GM12801 (cell line): ENCODE results near the gene LAD1.

Source experiments
- CTCF ChIP-seq: IDR thresholded peaks from one replicate; pipeline ENCODE4 v1.5.1; 2011; ENCODE audit warnings: control low read depth; ENCODE audit not compliant: insufficient read length; ENCODE audit errors: extremely low read depth

LAD1 gene

GRCh38 chr1:201353186-201353940 is 45.8 kb downstream of the LAD1 start:
- no peak for TF ChIP-seq CTCF

- no peak for TF ChIP-seq CTCF
Observed at GRCh38 chr1:201351617-201352016, 47.5 kb downstream of the LAD1 start.

DNA sequence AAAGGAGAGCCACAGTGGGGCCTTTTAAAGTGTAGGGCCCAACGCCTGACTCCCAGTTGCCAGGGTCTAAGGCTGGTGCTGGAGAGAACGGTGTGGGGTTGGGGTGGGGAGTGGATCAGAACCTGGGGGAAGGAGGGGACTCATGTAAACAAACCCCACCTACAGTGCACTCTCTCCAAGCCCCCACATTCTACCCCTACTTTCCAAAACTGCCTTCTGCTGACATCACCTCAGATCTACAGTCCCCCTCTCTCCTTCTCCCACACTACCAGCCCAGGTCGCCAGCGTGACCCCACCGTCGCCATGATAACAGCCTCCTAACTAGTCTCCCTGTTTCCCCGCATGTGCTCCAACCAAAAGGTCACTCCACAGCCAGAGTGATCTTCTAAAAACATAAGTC is 48.2 kb downstream of the LAD1 start:
- TF ChIP-seq CTCF, result no peak

DNA sequence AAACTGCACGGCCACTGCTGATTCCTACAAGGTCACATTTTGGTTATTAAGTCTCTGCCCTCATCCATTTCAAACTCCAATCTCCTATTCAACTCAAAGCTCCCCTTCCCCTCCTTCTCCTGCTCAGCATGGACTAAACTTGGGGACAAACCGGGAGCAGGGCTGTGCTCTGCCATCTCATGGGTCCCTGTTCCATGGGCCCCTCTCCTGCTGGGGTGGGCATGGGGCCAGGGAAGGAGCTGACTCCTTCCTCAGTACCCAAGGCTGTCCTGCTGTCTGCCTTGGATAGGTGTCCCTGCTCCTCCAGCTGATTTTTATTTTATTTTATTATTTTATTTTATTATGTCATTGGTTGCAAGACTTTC is 48.8 kb downstream of the LAD1 start:
- TF ChIP-seq CTCF, result no peak

DNA sequence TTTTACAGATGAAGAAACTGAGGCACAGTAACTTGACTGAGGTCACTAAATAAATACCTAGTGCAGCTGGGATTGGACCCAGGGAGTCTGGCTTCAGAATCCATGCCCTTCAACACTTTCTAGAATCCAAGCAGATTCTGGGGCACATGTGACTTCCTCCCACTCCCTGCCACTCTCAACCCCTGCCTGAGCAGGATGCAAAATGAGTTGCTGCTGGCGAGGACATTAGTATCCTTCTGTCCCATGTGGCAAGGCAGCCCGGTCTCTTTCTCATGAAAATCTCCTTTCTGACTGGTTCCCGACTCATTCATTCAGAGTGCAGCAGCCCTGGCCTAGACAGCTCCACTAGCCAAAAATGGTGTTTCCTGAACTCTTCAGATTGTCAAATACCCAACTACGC is 50.0 kb downstream of the LAD1 start:
- no peak for TF ChIP-seq CTCF

GRCh38 chr1:201348211-201348566 is 50.9 kb downstream of the LAD1 start:
- peak; percentile 66 for TF ChIP-seq CTCF

DNA sequence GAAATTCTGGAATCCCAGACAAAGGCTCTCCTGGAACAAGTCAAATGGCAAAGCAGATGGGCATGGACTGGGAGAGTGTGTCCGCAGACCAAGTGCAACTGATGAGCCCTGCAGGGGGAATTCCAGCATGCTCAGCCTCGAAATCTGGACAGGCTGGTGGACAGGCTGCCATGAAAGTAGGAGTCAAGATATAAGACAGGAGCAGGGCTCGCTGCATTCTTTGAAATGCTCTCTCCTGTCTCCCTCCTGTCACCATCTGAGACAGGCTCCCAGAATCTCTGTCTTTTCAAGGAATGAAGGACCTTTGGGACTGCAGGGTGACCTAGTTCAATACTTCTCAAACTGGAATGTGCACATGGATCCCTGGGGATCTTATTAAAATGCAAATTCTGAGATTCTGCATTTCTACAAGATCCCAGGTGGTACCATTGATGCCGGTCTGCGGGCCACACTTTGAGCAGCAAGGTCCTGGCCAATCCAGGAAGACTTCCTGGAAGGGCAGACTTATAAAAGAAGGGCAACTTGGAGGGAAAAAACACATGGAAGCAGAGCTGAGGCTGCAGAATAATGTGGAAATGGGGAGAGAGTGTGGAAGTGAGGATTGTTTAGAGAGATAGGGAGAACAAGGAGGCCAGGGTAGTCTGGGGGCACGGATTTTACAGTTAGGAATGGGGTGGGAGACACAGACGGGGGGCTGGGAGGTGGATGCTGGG is 51.5 kb downstream of the LAD1 start:
- no peak for TF ChIP-seq CTCF
